Parathyroid adenoma (tissue), 2 donors: ENCODE results near the gene SPTBN5.

Source experiments
- H2AFZ ChIP-seq: fragments of 300-600 bp; sonication (generic); one replicate; pipeline ENCODE4 v1.7.0; 2017; ENCODE audit warnings: antibody characterized with exemption, mild to moderate bottlenecking
- H3K27ac ChIP-seq: fragments of 300-600 bp; sonication (generic); one replicate; pipeline ENCODE4 v1.7.0; 2017
- H3K27me3 ChIP-seq: fragments of 300-600 bp; sonication (generic); one replicate; pipeline ENCODE4 v1.7.0; 2017; ENCODE audit warnings: low read length; ENCODE audit not compliant: control insufficient read depth, insufficient read depth
- H3K36me3 ChIP-seq: fragments of 300-600 bp; sonication (generic); one replicate; pipeline ENCODE4 v1.7.0; 2017; ENCODE audit warnings: low read length; ENCODE audit not compliant: control insufficient read depth, insufficient read depth
- H3K4me1 ChIP-seq: fragments of 300-600 bp; sonication (generic); one replicate; pipeline ENCODE4 v1.7.0; 2017; ENCODE audit warnings: control low read depth
- H3K4me2 ChIP-seq: fragments of 300-600 bp; sonication (generic); one replicate; pipeline ENCODE4 v1.7.0; 2017; ENCODE audit warnings: low read length
- H3K4me3 ChIP-seq: fragments of 300-600 bp; sonication (generic); one replicate; pipeline ENCODE4 v1.7.0; 2017; ENCODE audit warnings: low read depth, low read length
- H3K79me2 ChIP-seq: fragments of 300-600 bp; sonication (generic); one replicate; pipeline ENCODE4 v1.7.0; 2017; ENCODE audit warnings: control low read depth
- H3K9ac ChIP-seq: fragments of 300-600 bp; sonication (generic); one replicate; pipeline ENCODE4 v1.7.0; 2017; ENCODE audit warnings: mild to moderate bottlenecking
- H3K9me3 ChIP-seq: fragments of 300-600 bp; sonication (generic); one replicate; pipeline ENCODE4 v1.7.0; 2017; ENCODE audit warnings: low read length; ENCODE audit not compliant: control insufficient read depth
- TF ChIP-seq, protein P1 (sequence below): fragments of 300-600 bp; sonication (generic); IDR thresholded peaks from one replicate; pipeline ENCODE4 v1.7.0; 2017; ENCODE audit warnings: antibody characterized with exemption, mild to moderate bottlenecking
- donor health status: primary hyperparathyroidism.

SPTBN5 gene

DNA sequence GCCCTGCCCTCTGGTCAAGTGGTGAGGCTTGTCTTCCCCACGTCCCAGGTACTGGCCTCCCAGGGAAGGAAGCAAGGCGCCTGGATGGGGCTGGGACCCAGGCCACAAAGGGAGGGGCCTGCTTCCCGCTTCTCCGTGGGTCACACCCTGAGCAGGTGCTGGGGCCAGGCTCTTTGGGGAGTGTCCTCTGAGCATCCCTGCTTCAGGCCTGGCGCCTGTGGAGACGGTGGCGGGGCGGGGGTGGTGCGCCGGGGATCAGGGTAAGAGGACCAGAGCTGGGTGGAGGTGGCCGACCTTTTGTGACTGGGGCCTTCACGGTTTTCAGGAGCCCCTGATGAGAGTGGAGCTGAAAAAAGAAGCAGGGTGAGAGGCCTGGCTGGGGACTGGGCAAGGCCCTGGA is 51.6 kb downstream of the SPTBN5 start:
- Histone ChIP-seq H3K4me2 (no peak overlapping the region), H3K4me3 (no peak overlapping the region), H2AFZ (no peak overlapping the region), H3K79me2 (no peaks in the 10 kb centered on the region), H3K9me3 (no peaks in the 10 kb centered on the region), H3K27me3 (no peaks in the 10 kb centered on the region), H3K36me3 (no peaks in the 10 kb centered on the region), H3K4me1 (no peaks in the 10 kb centered on the region), H3K9ac (no peak overlapping the region), H3K27ac (no peak overlapping the region)
- TF ChIP-seq, protein P1, sequence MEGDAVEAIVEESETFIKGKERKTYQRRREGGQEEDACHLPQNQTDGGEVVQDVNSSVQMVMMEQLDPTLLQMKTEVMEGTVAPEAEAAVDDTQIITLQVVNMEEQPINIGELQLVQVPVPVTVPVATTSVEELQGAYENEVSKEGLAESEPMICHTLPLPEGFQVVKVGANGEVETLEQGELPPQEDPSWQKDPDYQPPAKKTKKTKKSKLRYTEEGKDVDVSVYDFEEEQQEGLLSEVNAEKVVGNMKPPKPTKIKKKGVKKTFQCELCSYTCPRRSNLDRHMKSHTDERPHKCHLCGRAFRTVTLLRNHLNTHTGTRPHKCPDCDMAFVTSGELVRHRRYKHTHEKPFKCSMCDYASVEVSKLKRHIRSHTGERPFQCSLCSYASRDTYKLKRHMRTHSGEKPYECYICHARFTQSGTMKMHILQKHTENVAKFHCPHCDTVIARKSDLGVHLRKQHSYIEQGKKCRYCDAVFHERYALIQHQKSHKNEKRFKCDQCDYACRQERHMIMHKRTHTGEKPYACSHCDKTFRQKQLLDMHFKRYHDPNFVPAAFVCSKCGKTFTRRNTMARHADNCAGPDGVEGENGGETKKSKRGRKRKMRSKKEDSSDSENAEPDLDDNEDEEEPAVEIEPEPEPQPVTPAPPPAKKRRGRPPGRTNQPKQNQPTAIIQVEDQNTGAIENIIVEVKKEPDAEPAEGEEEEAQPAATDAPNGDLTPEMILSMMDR: no peak

DNA sequence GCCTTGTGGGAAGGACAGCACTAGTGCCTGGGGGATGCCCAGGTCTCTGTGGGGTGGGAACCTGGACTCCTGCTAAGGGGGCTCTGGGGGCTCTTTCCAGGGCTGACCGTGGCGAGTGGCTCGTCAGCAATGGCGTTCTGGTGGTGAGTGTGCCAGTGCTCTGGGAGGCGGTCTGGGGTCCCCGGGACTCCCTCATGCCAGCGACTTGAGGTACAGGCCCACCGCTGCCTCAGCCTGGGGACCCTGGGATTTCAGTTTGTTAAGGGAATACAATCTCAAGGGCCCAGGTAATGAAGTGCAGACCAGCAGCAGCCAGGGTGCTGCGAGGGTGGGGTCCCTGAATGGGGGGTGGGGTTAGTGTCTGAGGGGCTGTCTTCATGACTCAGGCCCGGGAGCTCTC is 52.7 kb downstream of the SPTBN5 start:
- Histone ChIP-seq H3K79me2 (no peaks in the 10 kb centered on the region), H3K4me1 (no peaks in the 10 kb centered on the region), H3K36me3 (no peaks in the 10 kb centered on the region), H3K9me3 (no peaks in the 10 kb centered on the region), H3K27ac (no peak overlapping the region), H3K4me2 (no peak overlapping the region), H3K9ac (no peak overlapping the region), H3K4me3 (no peak overlapping the region), H3K27me3 (no peaks in the 10 kb centered on the region), H2AFZ (no peak overlapping the region)
- TF ChIP-seq, protein P1: no peak

DNA sequence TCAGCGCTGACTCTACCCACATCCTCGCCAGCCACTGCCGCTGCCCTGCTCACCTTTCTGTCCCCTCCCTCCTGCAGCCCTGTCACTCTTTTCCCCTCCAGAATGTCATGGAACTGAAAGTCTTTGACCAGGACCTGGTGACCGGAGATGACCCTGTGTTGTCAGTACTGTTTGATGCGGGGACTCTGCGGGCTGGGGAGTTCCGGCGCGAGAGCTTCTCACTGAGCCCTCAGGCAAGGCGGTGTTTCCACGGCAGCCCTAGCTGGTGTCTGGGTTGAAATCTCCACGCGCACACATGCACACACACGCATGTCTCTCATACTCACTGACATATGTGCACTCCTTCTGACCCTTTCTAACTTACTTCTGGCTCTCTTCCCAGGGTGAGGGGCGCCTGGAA is 53.2 kb downstream of the SPTBN5 start:
- Histone ChIP-seq H2AFZ (no peak overlapping the region), H3K9me3 (no peaks in the 10 kb centered on the region), H3K79me2 (no peaks in the 10 kb centered on the region), H3K4me1 (no peaks in the 10 kb centered on the region), H3K9ac (no peak overlapping the region), H3K27ac (no peak overlapping the region), H3K36me3 (no peaks in the 10 kb centered on the region), H3K4me2 (no peak overlapping the region), H3K4me3 (no peak overlapping the region), H3K27me3 (no peaks in the 10 kb centered on the region)
- TF ChIP-seq, protein P1: no peak

DNA sequence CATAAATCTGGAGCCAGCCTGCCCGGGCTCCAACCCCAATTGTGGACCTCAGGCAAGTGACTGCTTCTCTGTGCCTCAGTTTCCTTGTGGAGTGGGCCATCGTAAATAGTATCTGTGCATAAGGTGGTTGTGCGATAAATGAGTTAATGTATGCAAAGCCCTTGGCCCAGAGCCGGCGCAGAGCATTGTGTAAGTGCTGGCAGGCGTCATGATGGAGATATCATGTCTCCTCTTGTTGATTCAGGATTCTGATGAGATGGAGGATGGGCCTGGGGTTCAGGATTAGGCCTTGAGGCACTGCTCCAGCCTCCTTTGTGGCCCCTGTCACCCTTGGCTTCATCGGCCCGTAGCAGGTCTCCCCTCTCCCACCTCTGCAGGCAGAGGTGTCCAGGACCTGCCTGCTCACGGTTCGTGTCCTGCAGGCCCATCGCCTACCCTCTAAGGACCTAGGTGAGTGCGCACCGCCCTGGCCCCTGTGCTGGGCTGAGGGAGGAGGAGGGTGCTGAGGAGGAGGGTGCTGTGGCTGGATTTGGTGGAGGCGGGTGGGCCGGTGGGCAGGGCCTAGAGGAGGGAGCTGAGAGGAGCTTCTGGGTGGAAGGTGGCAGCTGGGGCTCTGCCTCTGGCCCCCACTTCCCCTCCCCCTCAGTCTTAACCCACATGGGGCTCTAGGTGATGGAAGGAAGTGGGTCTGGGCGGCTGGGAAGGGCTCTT is 53.9 kb downstream of the SPTBN5 start:
- H3K36me3 ChIP-seq: no peaks in the 10 kb centered on the region
- H3K79me2 ChIP-seq: no peaks in the 10 kb centered on the region
- no peak overlapping the region for H3K27ac ChIP-seq
- TF ChIP-seq, protein P1: no peak
- no peak overlapping the region for H3K4me2 ChIP-seq
- no peaks in the 10 kb centered on the region for H3K27me3 ChIP-seq
- no peak overlapping the region for H2AFZ ChIP-seq
- no peak overlapping the region for H3K9ac ChIP-seq
- H3K4me3 ChIP-seq: no peak overlapping the region
- H3K4me1 ChIP-seq: no peaks in the 10 kb centered on the region
- H3K9me3 ChIP-seq: no peaks in the 10 kb centered on the region

DNA sequence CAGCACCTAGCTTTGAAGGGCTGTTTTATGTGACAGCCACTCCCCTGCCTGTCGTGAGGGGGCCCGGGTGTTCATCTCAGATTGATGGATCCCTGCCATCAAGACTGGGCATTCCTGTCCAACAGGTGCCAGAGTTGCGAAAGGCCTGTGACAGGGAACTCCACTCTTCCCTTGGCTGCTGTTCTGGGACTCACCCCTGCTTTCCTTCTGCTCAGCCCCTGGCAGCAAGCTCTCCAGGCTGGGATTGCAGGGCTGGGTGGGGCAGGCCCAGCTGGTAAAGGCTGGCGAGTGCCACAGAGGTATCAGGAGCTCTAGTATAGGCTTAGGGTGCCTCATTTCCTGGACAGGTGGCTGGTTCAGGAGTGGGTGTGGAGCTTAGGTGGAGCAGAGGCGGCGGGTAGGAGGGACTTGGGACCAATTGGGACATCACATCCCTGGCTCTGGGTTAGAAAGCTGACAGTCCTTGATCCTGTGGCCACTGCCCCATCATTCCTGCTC is 55.4 kb downstream of the SPTBN5 start, which contains the start of gene PLA2G4B:
Gene PLA2G4B (plus strand): TSS at position 448 of the 498 bp plus-strand sequence. CDS start 67 bp downstream, outside the sequence.
- H3K27me3 ChIP-seq: no peaks in the 10 kb centered on the region
- no peaks in the 10 kb centered on the region for H3K9me3 ChIP-seq
- H3K9ac ChIP-seq: no peak within 1 kb of the TSS
- H3K4me2 ChIP-seq: no peak within 1 kb of the TSS
- no peak within 1 kb of the TSS for H3K4me3 ChIP-seq
- no peak within 1 kb of the TSS for H2AFZ ChIP-seq
- H3K27ac ChIP-seq: no peak within 1 kb of the TSS
- H3K36me3 ChIP-seq: no peaks in the 10 kb centered on the region
- H3K4me1 ChIP-seq: no peaks in the 10 kb centered on the region
- TF ChIP-seq, protein P1: no peak
- H3K79me2 ChIP-seq: no peaks in the 10 kb centered on the region
